NCI-H524 treated with DMSO at 0.1 percent for 48 hours (cell line): ENCODE measurements around the gene MEF2A.
"Not testable (repeated sequence)": the region's sequence is repeated elsewhere in the genome, so short reads cannot be mapped to it uniquely, and the experiment has no call there.

Experiments
- DNase-seq: peaks from one replicate; lab custom pipeline; 2025; lab: John Stamatoyannopoulos, UW

The MEF2A gene

GRCh38 chr15:99731336-99732123, 165.7 kb downstream of the MEF2A start:
- no peak for DNase-seq

DNA sequence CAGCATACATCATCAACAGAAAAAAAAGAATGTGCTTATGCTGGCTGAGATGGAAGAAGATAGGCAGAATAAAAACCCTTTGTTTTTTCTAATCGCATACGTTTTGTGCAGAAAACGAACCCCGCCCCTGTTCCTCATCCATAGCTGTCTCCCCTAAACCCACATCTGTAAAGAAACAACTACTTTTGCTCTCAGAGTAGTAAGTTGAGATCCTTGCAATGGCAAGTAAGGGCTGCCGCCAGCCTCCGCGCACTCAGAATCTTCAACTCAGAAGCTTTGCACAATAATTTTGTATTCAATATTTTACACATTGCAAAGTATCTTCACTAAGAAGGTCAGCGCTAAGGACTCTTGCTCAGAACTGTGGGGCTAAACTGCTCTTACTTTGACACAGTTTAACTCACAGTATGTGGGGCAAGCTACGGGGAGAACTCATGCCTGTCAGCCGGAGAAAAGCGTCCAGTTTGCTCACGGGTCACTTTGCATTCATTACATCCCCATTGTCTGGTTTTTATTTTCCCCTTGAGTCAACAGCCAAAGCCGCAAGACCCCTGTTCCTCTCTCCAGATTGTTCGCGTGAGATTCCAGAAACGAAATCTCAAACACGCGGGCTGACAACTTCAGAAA, 166.5 kb downstream of the MEF2A start:
- no peak for DNase-seq

- DNase-seq: no peak
Observed at GRCh38 chr15:99732751-99733267, 167.0 kb downstream of the MEF2A start.

- peak; percentile 68 for DNase-seq
Observed at GRCh38 chr15:99733268-99734039, 167.7 kb downstream of the MEF2A start, which contains the start of gene LYSMD4. Gene LYSMD4, minus strand, starts transcription at chr15:99733437. Its CDS starts 1,438 bp downstream, at chr15:99731999.

- DNase-seq: not testable (repeated sequence)
Observed at GRCh38 chr15:99734040-99734291, 168.2 kb downstream of the MEF2A start.

GRCh38 chr15:99734575-99734974, 168.8 kb downstream of the MEF2A start:
- DNase-seq: no peak

- no peak for DNase-seq
Observed at GRCh38 chr15:99735868-99736267, 170.1 kb downstream of the MEF2A start.

DNA sequence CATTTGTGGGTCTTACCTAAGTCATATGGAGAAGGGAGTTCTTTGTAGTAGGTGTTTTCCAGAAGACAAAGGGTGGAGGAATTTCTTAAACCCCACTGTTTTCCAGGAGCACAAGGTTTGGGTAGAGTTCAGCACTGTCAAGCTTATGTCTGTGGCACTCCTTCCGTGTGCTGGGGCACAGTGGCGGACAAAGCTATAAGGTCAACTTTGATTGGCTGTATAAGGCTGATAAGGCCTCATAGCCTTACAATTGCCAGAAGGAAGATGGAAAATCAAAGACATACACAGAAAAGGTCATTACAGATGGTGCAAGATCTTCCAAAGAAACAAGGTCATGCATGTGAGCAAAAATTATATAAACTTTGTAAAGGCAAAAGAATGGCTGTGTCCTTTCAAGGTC, 170.9 kb downstream of the MEF2A start:
- DNase-seq: no peak

DNA sequence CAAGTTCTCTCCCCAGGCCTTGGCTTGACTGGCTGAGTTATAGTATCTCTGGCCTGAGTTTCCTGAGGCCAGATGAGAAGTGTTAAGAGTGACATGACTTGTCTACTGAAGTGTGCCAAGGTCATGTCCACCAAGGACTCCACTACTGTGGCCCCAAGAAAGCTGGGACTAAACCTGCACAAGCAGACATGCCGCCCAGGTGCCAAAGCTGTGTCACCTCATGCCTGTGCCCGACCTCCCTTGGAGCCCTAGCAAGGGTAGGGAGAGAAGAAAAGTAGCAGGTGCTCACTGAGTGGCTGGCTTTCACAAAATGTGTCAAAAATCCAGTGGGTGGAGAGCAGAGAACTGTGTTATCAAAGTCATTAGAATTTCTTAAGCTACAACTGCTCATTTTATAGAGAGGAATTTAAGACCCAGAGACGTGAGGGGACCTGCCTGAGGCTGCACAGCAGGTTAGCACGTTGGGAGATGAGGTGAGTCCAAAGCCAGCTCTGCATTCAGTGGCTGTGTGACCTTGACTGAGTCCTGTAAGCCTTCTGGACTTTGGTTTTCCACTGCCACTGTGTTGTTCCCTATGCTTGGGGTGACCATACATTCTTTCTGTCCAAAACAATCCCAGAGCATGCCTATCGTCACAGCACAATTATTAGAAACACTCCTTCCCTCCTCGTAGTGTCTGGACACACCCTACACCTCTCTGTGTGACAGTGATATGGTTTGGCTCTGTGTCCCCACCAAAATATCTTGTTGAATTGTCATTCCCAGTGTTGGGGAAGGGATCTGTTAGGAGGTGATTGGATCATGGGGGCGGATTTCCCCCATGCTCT, 172.4 kb downstream of the MEF2A start:
- DNase-seq: no peak

- no peak for DNase-seq
Observed at GRCh38 chr15:99741835-99742234, 176.1 kb downstream of the MEF2A start.

DNA sequence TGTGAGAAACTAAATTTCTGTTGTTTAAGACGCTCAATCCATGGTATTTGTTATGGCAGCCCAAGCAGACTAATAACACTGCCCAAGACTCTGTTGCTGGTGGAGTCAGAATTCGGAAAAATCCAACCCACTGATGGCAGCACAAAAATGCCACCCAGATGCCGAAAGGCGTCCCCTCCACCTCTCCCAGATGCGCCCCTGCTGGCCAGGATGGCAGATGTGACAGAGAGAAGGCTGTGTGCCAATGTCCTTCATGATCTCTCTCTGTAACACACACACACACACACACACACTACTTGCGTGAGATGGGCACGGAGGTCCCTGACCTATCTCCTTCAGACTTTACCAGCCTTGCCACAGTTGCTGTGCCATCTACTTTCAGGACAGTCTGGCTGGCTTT, 178.4 kb downstream of the MEF2A start:
- no peak for DNase-seq

- DNase-seq: no peak
Observed at GRCh38 chr15:99745370-99746086, 179.7 kb downstream of the MEF2A start.

- no peak for DNase-seq
Observed at GRCh38 chr15:99749386-99749785, 183.6 kb downstream of the MEF2A start.

- not testable (repeated sequence) for DNase-seq
Observed at GRCh38 chr15:99750326-99750725, 184.5 kb downstream of the MEF2A start.

- no peak for DNase-seq
Observed at GRCh38 chr15:99752556-99752955, 186.8 kb downstream of the MEF2A start.

DNA sequence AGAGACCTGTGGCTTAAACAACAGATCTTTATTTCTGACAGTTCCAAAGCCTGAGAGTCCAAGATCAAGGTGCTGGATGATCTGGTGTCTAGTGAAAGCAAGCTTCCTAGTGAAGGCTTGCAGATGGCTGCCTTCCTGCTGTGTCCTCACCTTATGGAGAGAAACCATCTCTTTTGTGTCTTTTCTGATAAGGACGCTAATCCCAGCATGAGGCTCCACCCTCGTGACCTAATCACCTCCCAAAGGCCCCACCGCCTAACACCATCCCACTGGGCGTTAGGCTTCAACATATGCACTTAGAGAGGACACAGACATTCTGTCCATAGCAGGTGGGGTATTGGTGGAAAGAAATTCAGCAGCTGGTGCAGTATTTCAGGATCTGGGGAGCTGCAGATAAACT, 187.3 kb downstream of the MEF2A start:
- DNase-seq: no peak

DNA sequence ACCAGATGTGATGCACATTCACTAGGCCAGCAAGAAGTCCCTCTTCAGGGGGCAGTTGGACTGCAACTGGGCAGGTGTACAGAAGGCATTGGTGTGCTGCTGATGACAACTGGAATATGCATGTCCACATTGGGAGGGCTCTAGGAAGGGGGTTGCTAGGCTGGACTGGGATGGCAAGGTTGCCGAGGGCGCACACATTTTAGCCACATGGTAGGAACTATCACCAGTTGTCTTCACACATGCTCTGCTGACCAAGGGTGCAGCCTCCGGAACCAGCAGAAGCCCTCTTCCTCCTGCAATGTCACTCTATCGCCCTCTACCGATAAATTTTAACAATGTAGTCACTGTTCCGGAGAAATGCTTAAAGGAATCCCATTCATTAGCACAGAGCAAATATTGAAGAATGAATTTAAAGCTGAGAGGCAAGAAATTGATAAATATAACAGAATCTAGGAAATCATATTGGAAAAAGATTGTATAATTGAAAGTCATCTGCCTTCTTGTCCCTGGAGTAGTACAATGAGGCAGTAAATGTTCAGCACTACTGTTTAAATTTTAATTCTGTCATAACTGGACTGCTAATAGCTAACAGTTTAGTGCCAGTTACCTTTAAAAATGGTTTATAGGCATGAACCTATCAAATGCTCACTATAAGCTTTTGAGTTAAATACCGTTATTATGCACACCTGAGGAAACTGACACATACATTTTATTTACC, 190.1 kb downstream of the MEF2A start:
- peak; percentile 17 for DNase-seq

DNA sequence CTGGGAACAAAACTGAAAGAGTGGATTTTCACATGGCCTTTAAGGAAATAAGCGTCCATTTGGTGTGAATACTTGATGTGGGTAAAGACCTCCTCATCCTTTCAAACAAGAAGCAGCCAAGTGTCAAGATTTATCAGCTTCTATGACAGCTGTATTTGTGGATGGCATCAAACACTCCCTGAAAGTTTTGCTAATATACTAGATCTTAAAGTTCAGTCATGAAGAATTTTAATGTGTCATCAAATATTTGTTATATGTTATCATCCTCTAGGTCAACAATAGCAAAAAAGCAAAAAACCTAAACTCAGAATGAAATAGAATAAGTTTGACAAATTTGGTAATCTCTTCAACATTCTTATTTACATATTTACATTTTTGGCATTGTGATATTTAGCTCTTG, 196.5 kb downstream of the MEF2A start:
- no peak for DNase-seq

DNA sequence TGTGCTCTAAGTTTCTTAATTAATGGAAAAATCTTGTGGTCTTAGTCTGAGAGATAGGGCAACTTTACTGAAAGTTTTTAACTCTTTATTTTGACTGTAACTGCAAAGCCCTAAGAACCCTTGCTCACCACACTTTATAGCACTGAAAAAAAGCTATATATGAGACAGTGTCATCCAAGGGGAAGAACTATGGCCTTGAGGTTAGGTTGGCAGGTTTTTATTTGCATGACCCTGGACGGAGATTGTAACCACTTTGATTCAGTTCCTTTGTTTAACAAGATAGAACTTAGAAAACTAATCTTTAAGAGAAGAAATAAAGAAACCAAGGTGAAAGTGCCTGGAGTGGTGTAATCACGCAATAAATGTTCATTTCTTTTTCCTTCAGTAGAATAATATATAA, 198.0 kb downstream of the MEF2A start:
- no peak for DNase-seq

GRCh38 chr15:99764522-99764921, 198.7 kb downstream of the MEF2A start:
- DNase-seq: no peak
